Activated CD8-positive, alpha-beta memory T cell treated with anti-CD3 and anti-CD28 coated beads for 48 hours (primary cell): ENCODE data around the gene CYP26C1.
"Not testable (repeated sequence)": the region's sequence is repeated elsewhere in the genome, so short reads cannot be mapped to it uniquely, and the experiment has no call there.

ENCODE experiments used
- DNase-seq, 3 experiments: peaks; one replicate each; pipeline ENCODE4 v3.0.0-alpha.2; 2020; ENCODE audit warnings: low read depth in 2 of 3, low spot score in 2 of 3

Gene CYP26C1

GRCh38 chr10:93076871-93077270, 16.3 kb downstream of the CYP26C1 start:
- no peak for DNase-seq

GRCh38 chr10:93077860-93078337, 17.3 kb downstream of the CYP26C1 start:
- DNase-seq: no peak

- no peak for DNase-seq
These were observed 19.2 kb downstream of the CYP26C1 start for GRCh38 chr10:93079663-93080349.

- DNase-seq: no peak
These were observed 19.9 kb downstream of the CYP26C1 start for GRCh38 chr10:93080350-93081046.

GRCh38 chr10:93081318-93081717, 20.7 kb downstream of the CYP26C1 start:
- no peak for DNase-seq

GRCh38 chr10:93081834-93082233, 21.2 kb downstream of the CYP26C1 start:
- DNase-seq: no peak

- no peak for DNase-seq
These were observed 23.3 kb downstream of the CYP26C1 start for GRCh38 chr10:93083743-93084539.

GRCh38 chr10:93085272-93085859, 24.8 kb downstream of the CYP26C1 start:
- DNase-seq: no peak

GRCh38 chr10:93086289-93086688, 25.7 kb downstream of the CYP26C1 start:
- DNase-seq: no peak

GRCh38 chr10:93087846-93088245, 27.2 kb downstream of the CYP26C1 start:
- DNase-seq: no peak

- DNase-seq: no peak
These were observed 27.9 kb downstream of the CYP26C1 start for GRCh38 chr10:93088466-93088865.

- DNase-seq: no peak
These were observed 30.0 kb downstream of the CYP26C1 start for GRCh38 chr10:93090619-93091018.

GRCh38 chr10:93091960-93092359, 31.4 kb downstream of the CYP26C1 start:
- no peak for DNase-seq

- no peak for DNase-seq
These were observed 34.6 kb downstream of the CYP26C1 start for GRCh38 chr10:93095225-93095624.

GRCh38 chr10:93096901-93097300, 36.3 kb downstream of the CYP26C1 start:
- no peak for DNase-seq

GRCh38 chr10:93097386-93097785, 36.8 kb downstream of the CYP26C1 start:
- DNase-seq: no peak

GRCh38 chr10:93098816-93099215, 38.2 kb downstream of the CYP26C1 start:
- no peak for DNase-seq

GRCh38 chr10:93099670-93100069, 39.1 kb downstream of the CYP26C1 start:
- no peak for DNase-seq

- not testable (repeated sequence) for DNase-seq
These were observed 40.5 kb downstream of the CYP26C1 start for GRCh38 chr10:93101148-93101547.

GRCh38 chr10:93103953-93104352, 43.4 kb downstream of the CYP26C1 start:
- DNase-seq: no peak

GRCh38 chr10:93106631-93107072, 46.1 kb downstream of the CYP26C1 start:
- DNase-seq: no peak
